IMR-90 (cell line): ENCODE results near the gene ASF1A. TPM values are rescaled to one million over a fixed set of nuclear protein-coding genes. Genes with fewer than 3 reads are reported as not detected.

Source experiments
- ATAC-seq: fragments of 200-7000 bp; cut with Tn5 transposase; 2 replicates; pipeline ENCODE4 v1.9.1; 2020; ENCODE audit warnings: low read depth, mild to moderate bottlenecking, moderate library complexity
- BruUV-seq: library from RNA; stranded (reverse); fragments of 400-500 nt; replicated peaks from 2 replicates; lab custom pipeline; 2021; lab: Mats Ljungman, UMichigan
- CTCF ChIA-PET: fragments of 300-600 bp; formaldehyde crosslinking; extraction: SDS; loops from one replicate; lab custom pipeline; 2021; ENCODE audit warnings: antibody characterized with exemption; lab: Yijun Ruan, JAX
- POLR2A ChIA-PET: fragments of 300-600 bp; sonication (Branson Sonifier 250); formaldehyde crosslinking; loops from one replicate; lab custom pipeline; 2022; ENCODE audit warnings: antibody characterized with exemption; ENCODE audit not compliant: unreplicated experiment; lab: Charles Lee
- DNase-seq: peaks from one replicate; pipeline ENCODE4 v3.0.0; 2013
- H2AFZ ChIP-seq: replicated peaks from 2 replicates; pipeline ENCODE3; 2013; ENCODE audit warnings: low read length, mild to moderate bottlenecking; ENCODE audit not compliant: poor library complexity
- H2AK5ac ChIP-seq: 2 replicates; pipeline ENCODE4 v1.6.1; 2013; ENCODE audit warnings: low read depth, low read length, inconsistent platforms
- H2AK9ac ChIP-seq: replicated peaks from 2 replicates; pipeline ENCODE3; 2013; ENCODE audit warnings: mild to moderate bottlenecking, low read depth, low read length, moderate library complexity; ENCODE audit not compliant: poor library complexity
- H2BK120ac ChIP-seq: 2 replicates; pipeline ENCODE4 v1.6.1; 2013; ENCODE audit warnings: low read depth, low read length, inconsistent platforms
- H2BK15ac ChIP-seq: 3 replicates; pipeline ENCODE4 v1.6.1; 2013; ENCODE audit warnings: low read depth, low read length, inconsistent platforms
- H2BK20ac ChIP-seq: 2 replicates; pipeline ENCODE4 v1.6.1; 2013; ENCODE audit warnings: low read depth, mild to moderate bottlenecking, inconsistent platforms, low read length, moderate library complexity
- H2BK5ac ChIP-seq: 2 replicates; pipeline ENCODE4 v1.6.1; 2013; ENCODE audit warnings: mild to moderate bottlenecking, low read depth, low read length, inconsistent platforms; ENCODE audit not compliant: poor library complexity, severe bottlenecking
- H3K14ac ChIP-seq: replicated peaks from 2 replicates; pipeline ENCODE4 v1.6.1; 2013; ENCODE audit warnings: low read depth, low read length, inconsistent platforms
- H3K18ac ChIP-seq: 2 replicates; pipeline ENCODE4 v1.6.1; 2013; ENCODE audit warnings: low read depth, low read length, control low read depth
- H3K23ac ChIP-seq: 2 replicates; pipeline ENCODE4 v1.6.1; 2013; ENCODE audit warnings: low read depth, low read length, inconsistent platforms
- H3K27ac ChIP-seq: 2 replicates; pipeline ENCODE4 v1.5.1; 2013; ENCODE audit warnings: mild to moderate bottlenecking, control low read depth, low read length; ENCODE audit not compliant: insufficient read depth
- H3K27me3 ChIP-seq: 2 replicates; pipeline ENCODE4 v1.6.1; 2013; ENCODE audit warnings: low read length; ENCODE audit not compliant: control insufficient read depth, insufficient read depth
- H3K36me3 ChIP-seq: 2 replicates; pipeline ENCODE4 v1.6.1; 2013; ENCODE audit warnings: low read length, mixed read lengths; ENCODE audit not compliant: control insufficient read depth, insufficient read depth
- H3K4ac ChIP-seq: 2 replicates; pipeline ENCODE4 v1.6.1; 2013; ENCODE audit warnings: low read depth, low read length, inconsistent platforms
- H3K4me1 ChIP-seq: 2 replicates; pipeline ENCODE4 v1.6.1; 2013; ENCODE audit warnings: low read length, mixed read lengths; ENCODE audit not compliant: control insufficient read depth, insufficient read depth
- H3K4me2 ChIP-seq: 2 replicates; pipeline ENCODE4 v1.6.1; 2013; ENCODE audit warnings: low read depth, mild to moderate bottlenecking, control low read depth, low read length, moderate library complexity
- H3K4me3 ChIP-seq: 2 replicates; pipeline ENCODE4 v1.5.1; 2013; ENCODE audit warnings: low read depth, mild to moderate bottlenecking, control low read depth, low read length, moderate library complexity; ENCODE audit not compliant: insufficient read depth
- H3K56ac ChIP-seq: 2 replicates; pipeline ENCODE4 v1.6.1; 2013; ENCODE audit warnings: low read length, inconsistent platforms; ENCODE audit not compliant: insufficient read depth; ENCODE audit errors: extremely low read depth
- H3K79me1 ChIP-seq, 2 experiments: 2 replicates each; pipeline ENCODE4 v1.6.1; 2013; ENCODE audit warnings: low read length in 2 of 2, inconsistent platforms in 1 of 2, low read depth in 1 of 2
- H3K9ac ChIP-seq: 2 replicates; pipeline ENCODE4 v1.6.1; 2013; ENCODE audit warnings: low read depth, low read length, control low read depth
- H3K9me1 ChIP-seq: 2 replicates; pipeline ENCODE4 v1.6.1; 2013; ENCODE audit warnings: low read length, inconsistent platforms; ENCODE audit not compliant: insufficient read depth
- H3K9me3 ChIP-seq: 2 replicates; pipeline ENCODE4 v1.6.1; 2013; ENCODE audit warnings: low read length; ENCODE audit not compliant: control insufficient read depth, insufficient read depth
- H4K20me1 ChIP-seq: 2 replicates; pipeline ENCODE4 v1.6.1; 2013; ENCODE audit warnings: low read length, inconsistent platforms; ENCODE audit not compliant: insufficient read depth
- H4K5ac ChIP-seq: 2 replicates; pipeline ENCODE4 v1.6.1; 2013; ENCODE audit warnings: mild to moderate bottlenecking, low read depth, low read length, control low read depth
- H4K8ac ChIP-seq, 2 experiments: 2 replicates each; pipeline ENCODE4 v1.6.1; 2013; ENCODE audit warnings: low read depth in 2 of 2, low read length in 2 of 2, control low read depth in 1 of 2, inconsistent platforms in 1 of 2
- H4K91ac ChIP-seq: 2 replicates; pipeline ENCODE4 v1.6.1; 2013; ENCODE audit warnings: low read depth, low read length, inconsistent platforms; ENCODE audit not compliant: insufficient read depth
- BHLHE40 ChIP-seq: fragments of 150-350 bp; IDR thresholded peaks from 2 replicates; pipeline ENCODE4 v1.6.1; 2016; ENCODE audit warnings: mild to moderate bottlenecking, low read depth, low read length
- CHD1 ChIP-seq: IDR thresholded peaks from 2 replicates; pipeline ENCODE4 v1.6.1; 2012; ENCODE audit warnings: low read depth, low read length, improper control_type of control experiment
- ELK1 ChIP-seq: fragments of 150-350 bp; IDR thresholded peaks from 2 replicates; pipeline ENCODE4 v1.6.1; 2016; ENCODE audit warnings: low read depth, mild to moderate bottlenecking, low read length, moderate library complexity, borderline replicate concordance
- FOS ChIP-seq: fragments of 150-350 bp; IDR thresholded peaks from 2 replicates; pipeline ENCODE4 v1.6.1; 2016; ENCODE audit warnings: low read depth, low read length
- MAFK ChIP-seq: IDR thresholded peaks from 2 replicates; pipeline ENCODE4 v1.6.1; 2012; ENCODE audit warnings: low read depth, low read length, improper control_type of control experiment
- MXI1 ChIP-seq: IDR thresholded peaks from 2 replicates; pipeline ENCODE4 v1.6.1; 2012; ENCODE audit warnings: low read depth, mild to moderate bottlenecking, low read length, moderate library complexity, borderline replicate concordance
- RAD21 ChIP-seq: IDR thresholded peaks from 2 replicates; pipeline ENCODE4 v1.6.1; 2012; ENCODE audit warnings: low read length, improper control_type of control experiment
- RCOR1 ChIP-seq: IDR thresholded peaks from 2 replicates; pipeline ENCODE4 v1.6.1; 2012; ENCODE audit warnings: mild to moderate bottlenecking, low read length, improper control_type of control experiment; ENCODE audit not compliant: insufficient replicate concordance
- SMC3 ChIP-seq: fragments of 150-350 bp; IDR thresholded peaks from 2 replicates; pipeline ENCODE4 v1.6.1; 2016; ENCODE audit warnings: low read depth, mild to moderate bottlenecking, antibody characterized with exemption, low read length, moderate library complexity
- USF2 ChIP-seq: fragments of 150-350 bp; IDR thresholded peaks from 2 replicates; pipeline ENCODE4 v1.6.1; 2017; ENCODE audit warnings: mild to moderate bottlenecking, antibody characterized with exemption, low read length, low read depth
- WGBS, 2 experiments: methylation state at CpG; one replicate each; pipeline versions ENCODE4 v1.1.5 to v1.1.7; 2013; ENCODE audit warnings: missing lambda C conversion rate in 2 of 2; ENCODE audit not compliant: insufficient read length in 1 of 2; ENCODE audit errors: extremely low coverage in 2 of 2; 5-methylcytosine and 5-hydroxymethylcytosine counted together
- dilution Hi-C: fragments of 300-500 bp; cut with HindIII; formaldehyde crosslinking; loops from one replicate; pipeline ENCODE4 v1.14.3; 2018; ENCODE audit warnings: low sequenced_read_pairs; ENCODE audit not compliant: unreplicated experiment
- in situ Hi-C: fragments of 300-500 bp; cut with MboI; formaldehyde crosslinking; loops from 3 replicates; pipeline ENCODE4 v1.14.3; 2019; ENCODE audit warnings: low sequenced_read_pairs, inconsistent platforms, mixed read lengths
- intact Hi-C: fragments of 100-400 bp; cut with micrococcal nuclease; formaldehyde crosslinking; loops from 2 replicates; pipeline ENCODE4 v1.10.0; 2022
- polyA plus RNA-seq, 3 experiments: library from polyadenylated mRNA; depleted of rRNA; stranded (reverse); fragments of >200 nt; gene quantifications; 2 replicates each; pipeline ENCODE4 v1.2.3, GENCODE V29; 2012; ENCODE audit warnings: low replicate concordance in 1 of 3
- total RNA-seq: library from RNA; depleted of rRNA; stranded (reverse); fragments of >200 nt; gene quantifications from 2 replicates; pipeline ENCODE4 v1.2.3, GENCODE V29; 2012

ASF1A gene
- total and polyA plus RNA-seq, 2 of the 4 experiments (the other 2 are of a cell fraction): 10.1 to 11.1 TPM

- TF ChIP-seq MAFK: no peak
Measured at GRCh38 chr6:118864341-118865099, 29.4 kb upstream of the ASF1A start (continued).

- Histone ChIP-seq H2BK20ac (no peak overlapping the region), H2AFZ (no peak overlapping the region), H3K4me2 (no peak overlapping the region), H3K9me1 (peaks cover 8% of the 10 kb centered on the region; the same call in 1 of the 2 replicates), H3K4ac (no peak overlapping the region), H3K23ac (no peak overlapping the region), H3K18ac (no peak overlapping the region), H4K5ac (no peak overlapping the region), H2AK9ac (no peak overlapping the region), H3K9ac (no peak overlapping the region), H3K4me1 (no peaks in the 10 kb centered on the region), H2AK5ac (no peak overlapping the region), H4K20me1 (no peaks in the 10 kb centered on the region), H3K36me3 (no peaks in the 10 kb centered on the region), H3K79me1 (peaks cover 12 to 17% of the 10 kb centered on the region in 2 experiments; a peak in 3 of 4 replicates), H2BK5ac (no peak overlapping the region), H3K14ac (no peak overlapping the region), H4K8ac (no peak overlapping the region), H3K56ac (no peak overlapping the region), H2BK120ac (no peak overlapping the region), H3K4me3 (no peak overlapping the region), H3K27ac (no peak overlapping the region), H3K27me3 (no peaks in the 10 kb centered on the region), H4K91ac (no peak overlapping the region), H2BK15ac (no peak overlapping the region), H3K9me3 (no peaks in the 10 kb centered on the region)
- ATAC-seq (no peak), DNase-seq (no peak)
- WGBS, 2 experiments: no CpG with 5 or more reads among the region's 2 CpGs
- intact Hi-C loops: no loop called here
- in situ Hi-C loops: no loop called here
- no TSS peak for BruUV-seq
- ChIA-PET POLR2A (no interaction called here), CTCF (interaction anchor here (0.6 to 0.9 kb wide), 2 partner anchors 9 to 37 kb away, joined by 3 read pairs; no protein-coding TSS in a partner anchor)
- no peak for TF ChIP-seq RCOR1
- TF ChIP-seq MAFK: no peak
- TF ChIP-seq CHD1: no peak
- no peak for TF ChIP-seq BHLHE40
- TF ChIP-seq ELK1: no peak
- TF ChIP-seq SMC3: no peak
- no peak for TF ChIP-seq RAD21
- no peak for TF ChIP-seq USF2
- no peak for TF ChIP-seq FOS
- TF ChIP-seq MXI1: no peak
- dilution Hi-C loops: no loop called here
Measured at GRCh38 chr6:118865100-118865391, 28.9 kb upstream of the ASF1A start.
